HepG2 (cell line): ENCODE data around the gene CTNNAL1. TPM values are rescaled to one million over a fixed set of nuclear protein-coding genes. Genes with fewer than 3 reads are reported as not detected.

Experiments used
- ATAC-seq: fragments of 200-7000 bp; cut with Tn5 transposase; 3 replicates; pipeline ENCODE4 v1.9.1; 2020; ENCODE audit warnings: mild to moderate bottlenecking, moderate library complexity
- BruUV-seq: library from RNA; stranded (reverse); fragments of 400-500 nt; replicated peaks from 2 replicates; lab custom pipeline; 2021; lab: Mats Ljungman, UMichigan
- CTCF ChIA-PET: fragments of 300-600 bp; formaldehyde crosslinking; extraction: SDS; loops from one replicate; lab custom pipeline; 2021; ENCODE audit warnings: low total read pairs, inconsistent platforms, low intra/inter-chr PET ratio; lab: Yijun Ruan, JAX
- POLR2A ChIA-PET: fragments of 350-600 bp; sonication (Branson Sonifier 250); formaldehyde crosslinking; loops from one replicate; lab custom pipeline; 2020; ENCODE audit warnings: antibody characterized with exemption, inconsistent platforms; lab: Yijun Ruan, JAX
- DNase-seq: peaks from one replicate; pipeline ENCODE4 v3.0.0-alpha.2; 2015; ENCODE audit warnings: low spot score
- FAIRE-seq: peaks from 3 replicates; lab custom pipeline; 2011; peaks lifted over from hg19 to GRCh38; lab: Jason Lieb, UNC
- H2AFZ ChIP-seq: one replicate; pipeline ENCODE4 v1.6.1; 2011; ENCODE audit warnings: low read length, inconsistent platforms
- H3K27ac ChIP-seq: fragments of 300-600 bp; 3 replicates; pipeline ENCODE4 v1.8.0; 2011; ENCODE audit warnings: mixed run types, mild to moderate bottlenecking, mixed read lengths, low read length, inconsistent platforms; ENCODE audit not compliant: insufficient read depth; ENCODE audit errors: extremely low read length
- H3K27me3 ChIP-seq, 2 experiments: fragments of 200-600 bp in 1 of 2; 2 replicates in 1 of 2; 3 replicates in 1 of 2; pipeline versions ENCODE4 v1.6.0 to v1.8.0; 2011; ENCODE audit warnings: low read length in 2 of 2, mild to moderate bottlenecking in 2 of 2, moderate library complexity in 2 of 2, inconsistent platforms in 1 of 2; ENCODE audit not compliant: insufficient read depth in 2 of 2, control insufficient read depth in 1 of 2
- H3K36me3 ChIP-seq, 2 experiments: fragments of 200-600 bp in 1 of 2; replicated peaks in 1 of 2; 2 replicates in 1 of 2; 3 replicates in 1 of 2; pipeline versions ENCODE4 v1.5.1 to v1.8.0; 2011; ENCODE audit warnings: low read length in 2 of 2, inconsistent platforms in 1 of 2; ENCODE audit not compliant: insufficient read depth in 2 of 2, control insufficient read depth in 1 of 2
- H3K4me1 ChIP-seq: 2 replicates; pipeline ENCODE4 v1.5.1; 2012; ENCODE audit warnings: low read length, inconsistent platforms; ENCODE audit not compliant: insufficient read depth
- H3K4me2 ChIP-seq: 2 replicates; pipeline ENCODE4 v1.6.0; 2011; ENCODE audit warnings: low read depth, low read length, inconsistent platforms
- H3K4me3 ChIP-seq, 3 experiments: fragments of 200-600 bp in 1 of 3; sonication (generic), shearing (Covaris generic) in 1 of 3; replicated peaks in 1 of 3; 2 replicates each; pipeline ENCODE4 v1.5.1; 2011 to 2016; ENCODE audit warnings: low read length in 3 of 3, inconsistent platforms in 2 of 3, low read depth in 2 of 3, mild to moderate bottlenecking in 2 of 3, control low read depth in 1 of 3, mixed read lengths in 1 of 3; ENCODE audit not compliant: insufficient read depth in 1 of 3
- H3K79me2 ChIP-seq: one replicate; pipeline ENCODE4 v1.6.1; 2011; ENCODE audit warnings: low read length, inconsistent platforms; ENCODE audit not compliant: insufficient read depth
- H3K9ac ChIP-seq: 2 replicates; pipeline ENCODE4 v1.6.0; 2011; ENCODE audit warnings: mild to moderate bottlenecking, low read depth, low read length, inconsistent platforms; ENCODE audit not compliant: insufficient read depth
- H3K9me3 ChIP-seq: 2 replicates; pipeline ENCODE4 v1.5.1; 2012; ENCODE audit warnings: mild to moderate bottlenecking, low read length
- H4K20me1 ChIP-seq: 2 replicates; pipeline ENCODE4 v1.6.0; 2011; ENCODE audit warnings: inconsistent platforms, mild to moderate bottlenecking, low read length, moderate library complexity; ENCODE audit not compliant: insufficient read depth
- FOSL2 ChIP-seq: sonication (generic); formaldehyde crosslinking; IDR thresholded peaks from 2 replicates; pipeline ENCODE4 v1.4.0; 2020; ENCODE audit warnings: missing genetic modification reagents
- GABPB1 ChIP-seq: IDR thresholded peaks from 2 replicates; pipeline ENCODE4 v1.6.1; 2016; ENCODE audit warnings: mild to moderate bottlenecking, missing genetic modification reagents, moderate library complexity, missing compliant biosample characterization
- MYNN ChIP-seq: sonication (generic); formaldehyde crosslinking; IDR thresholded peaks from 2 replicates; pipeline ENCODE4 v1.4.0; 2020; ENCODE audit warnings: mild to moderate bottlenecking, low read depth, missing genetic modification reagents
- NCOA1 ChIP-seq: sonication (generic); formaldehyde crosslinking; IDR thresholded peaks from 2 replicates; pipeline ENCODE4 v1.9.0; 2021; ENCODE audit warnings: missing genetic modification reagents
- NFE2 ChIP-seq: sonication (generic); formaldehyde crosslinking; IDR thresholded peaks from 2 replicates; pipeline ENCODE4 v1.4.0; 2020; ENCODE audit warnings: missing genetic modification reagents
- NPAS2 ChIP-seq: sonication (generic); formaldehyde crosslinking; IDR thresholded peaks from 2 replicates; pipeline ENCODE4 v1.8.0; 2022; ENCODE audit warnings: mild to moderate bottlenecking, missing genetic modification reagents, borderline replicate concordance
- RBAK ChIP-seq: sonication (generic); formaldehyde crosslinking; IDR thresholded peaks from 2 replicates; pipeline ENCODE4 v1.5.1; 2020; ENCODE audit warnings: mild to moderate bottlenecking, missing genetic modification reagents
- RFXAP ChIP-seq: sonication (generic); formaldehyde crosslinking; IDR thresholded peaks from 2 replicates; pipeline ENCODE4 v1.4.0; 2020; ENCODE audit warnings: missing genetic modification reagents, borderline replicate concordance
- ZFP82 ChIP-seq: sonication (generic); formaldehyde crosslinking; IDR thresholded peaks from 2 replicates; pipeline ENCODE4 v1.5.1; 2020; ENCODE audit warnings: mild to moderate bottlenecking, missing genetic modification reagents, borderline replicate concordance
- ZNF670 ChIP-seq: sonication (generic); formaldehyde crosslinking; IDR thresholded peaks from 2 replicates; pipeline ENCODE4 v1.8.0; 2022; ENCODE audit warnings: mild to moderate bottlenecking, missing genetic modification reagents, borderline replicate concordance
- ZSCAN22 ChIP-seq: sonication (generic); formaldehyde crosslinking; IDR thresholded peaks from 2 replicates; pipeline ENCODE4 v1.4.0; 2020; ENCODE audit warnings: mild to moderate bottlenecking, missing genetic modification reagents
- WGBS: methylation state at CpG from one replicate; pipeline ENCODE4 v1.1.6; 2017; ENCODE audit warnings: low lambda C conversion rate; 5-methylcytosine and 5-hydroxymethylcytosine counted together
- in situ Hi-C: cut with HindIII; loops from 2 replicates; pipeline ENCODE4 v1.10.0; 2017; ENCODE audit warnings: low pct_unique_long_range_greater_than_20kb; ENCODE audit not compliant: extremely low pct_ligation_motif_present
- intact Hi-C: fragments of 100-400 bp; cut with micrococcal nuclease; formaldehyde crosslinking; loops from one replicate; pipeline ENCODE4 v1.10.0; 2022; ENCODE audit not compliant: unreplicated experiment
- polyA plus RNA-seq, 8 experiments: library from polyadenylated mRNA; depleted of rRNA in 3 of 8; stranded (reverse) in 7 of 8; unstranded in 1 of 8; fragments of >200 nt; fragmentation: Illumina TruSeq in 4 of 8; extraction: Trizol in 4 of 8; gene quantifications; 2 replicates each; pipeline versions ENCODE4 v1.2.1 to v1.2.3, GENCODE V29; 2011 to 2016; ENCODE audit warnings: low read depth in 4 of 8, missing spikeins in 1 of 8, mixed read lengths in 1 of 8; ENCODE audit not compliant: insufficient read depth in 1 of 8
- total RNA-seq, 5 experiments: library from RNA; depleted of rRNA; stranded (reverse); fragments of >200 nt; fragmentation: Illumina TruSeq; extraction: Trizol; gene quantifications; 2 replicates each; pipeline ENCODE4 v1.2.3, GENCODE V29; 2016; ENCODE audit warnings: low read depth in 1 of 5
- TF ChIP-seq, protein P1 (sequence below): sonication (generic); formaldehyde crosslinking; IDR thresholded peaks from 2 replicates; pipeline ENCODE4 v1.5.0; 2020; ENCODE audit warnings: mild to moderate bottlenecking, missing genetic modification reagents, borderline replicate concordance

The CTNNAL1 gene
- total and polyA plus RNA-seq, 2 of the 13 experiments (the other 11 are each of a cell fraction or from before 2014, with no cell fraction given) = 32.0 to 162 TPM

GRCh38 chr9:109026306-109026705 is 13.0 kb upstream of the CTNNAL1 start:
- peaks cover 57% of the 10 kb centered on the region for H3K4me1 ChIP-seq
- no peak overlapping the region for H3K27ac ChIP-seq
- FAIRE-seq (no peak), DNase-seq (no peak), ATAC-seq (no peak)
- H2AFZ ChIP-seq = no peak overlapping the region
- in situ Hi-C loops (no loop called here), intact Hi-C loops (no loop called here)
- no TSS peak for BruUV-seq
- POLR2A ChIA-PET = no interaction called here
- CTCF ChIA-PET = no interaction called here
- no peak overlapping the region for H3K9ac ChIP-seq
- no peaks in the 10 kb centered on the region for H3K27me3 ChIP-seq
- no peaks in the 10 kb centered on the region for H4K20me1 ChIP-seq
- H3K9me3 ChIP-seq = no peaks in the 10 kb centered on the region
- H3K79me2 ChIP-seq = peaks cover 6% of the 10 kb centered on the region
- no peak overlapping the region for H3K4me2 ChIP-seq
- WGBS = 95% methylated on average over 7 of the region's 7 CpGs
- no peak overlapping the region for H3K4me3 ChIP-seq
- no peak for TF ChIP-seq MYNN (CRISPR knock-in tag)
- no peak for TF ChIP-seq RFXAP
- TF ChIP-seq, protein P1, sequence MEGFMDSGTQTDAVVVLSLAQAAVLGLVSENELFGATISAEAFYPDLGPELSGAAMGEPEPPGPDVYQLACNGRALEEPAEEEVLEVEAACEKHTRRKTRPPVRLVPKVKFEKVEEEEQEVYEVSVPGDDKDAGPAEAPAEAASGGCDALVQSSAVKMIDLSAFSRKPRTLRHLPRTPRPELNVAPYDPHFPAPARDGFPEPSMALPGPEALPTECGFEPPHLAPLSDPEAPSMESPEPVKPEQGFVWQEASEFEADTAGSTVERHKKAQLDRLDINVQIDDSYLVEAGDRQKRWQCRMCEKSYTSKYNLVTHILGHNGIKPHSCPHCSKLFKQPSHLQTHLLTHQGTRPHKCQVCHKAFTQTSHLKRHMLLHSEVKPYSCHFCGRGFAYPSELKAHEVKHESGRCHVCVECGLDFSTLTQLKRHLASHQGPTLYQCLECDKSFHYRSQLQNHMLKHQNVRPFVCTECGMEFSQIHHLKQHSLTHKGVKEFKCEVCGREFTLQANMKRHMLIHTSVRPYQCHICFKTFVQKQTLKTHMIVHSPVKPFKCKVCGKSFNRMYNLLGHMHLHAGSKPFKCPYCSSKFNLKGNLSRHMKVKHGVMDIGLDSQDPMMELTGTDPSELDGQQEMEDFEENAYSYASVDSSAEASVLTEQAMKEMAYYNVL (CRISPR knock-in tag) = no peak
- no peak for TF ChIP-seq ZSCAN22 (CRISPR knock-in tag)
- no peak for TF ChIP-seq ZNF670 (CRISPR knock-in tag)
- no peak for TF ChIP-seq ZFP82 (CRISPR knock-in tag)
- no peak for TF ChIP-seq NCOA1
- no peak for TF ChIP-seq FOSL2 (CRISPR knock-in tag)
- no peak for TF ChIP-seq RBAK (CRISPR knock-in tag)
- no peak for TF ChIP-seq NFE2
- no peak for TF ChIP-seq GABPB1
- TF ChIP-seq NPAS2 (CRISPR knock-in tag) = no peak
- H3K36me3 ChIP-seq = peaks cover 2 to 8% of the 10 kb centered on the region in 2 experiments; a peak in 4 of 5 replicates
